ENCODE data around the gene ZFAND3. TPM values are rescaled to one million over a fixed set of nuclear protein-coding genes. Genes with fewer than 3 reads are reported as not detected.

Gene ZFAND3
- total and polyA plus RNA-seq, 10 of the 15 experiments (the other 5 are each of a cell fraction or from before 2014, with no cell fraction given): 0.90 to 34.4 (median 16.3) TPM

DNA sequence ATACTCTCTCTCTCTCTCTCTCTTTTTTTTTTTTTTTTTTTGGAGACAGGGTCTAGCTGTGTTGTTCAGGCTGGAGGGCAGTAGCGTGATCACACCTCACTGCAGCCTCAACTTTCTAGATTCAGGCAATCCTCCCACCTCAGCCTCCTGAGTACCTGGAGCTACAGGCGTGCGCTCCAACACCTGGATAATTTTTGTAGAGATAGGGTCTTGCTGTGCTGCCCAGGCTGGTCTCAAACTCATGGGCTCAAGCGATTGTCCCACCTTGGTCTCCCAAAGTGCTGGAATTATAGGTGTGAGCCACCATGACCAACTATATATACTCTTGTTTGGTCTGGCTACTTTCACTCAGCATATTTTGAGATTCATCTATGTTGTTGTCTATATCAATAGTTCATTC is 154.9 kb downstream of the ZFAND3 start (continued):
- TF ChIP-seq, protein P1, sequence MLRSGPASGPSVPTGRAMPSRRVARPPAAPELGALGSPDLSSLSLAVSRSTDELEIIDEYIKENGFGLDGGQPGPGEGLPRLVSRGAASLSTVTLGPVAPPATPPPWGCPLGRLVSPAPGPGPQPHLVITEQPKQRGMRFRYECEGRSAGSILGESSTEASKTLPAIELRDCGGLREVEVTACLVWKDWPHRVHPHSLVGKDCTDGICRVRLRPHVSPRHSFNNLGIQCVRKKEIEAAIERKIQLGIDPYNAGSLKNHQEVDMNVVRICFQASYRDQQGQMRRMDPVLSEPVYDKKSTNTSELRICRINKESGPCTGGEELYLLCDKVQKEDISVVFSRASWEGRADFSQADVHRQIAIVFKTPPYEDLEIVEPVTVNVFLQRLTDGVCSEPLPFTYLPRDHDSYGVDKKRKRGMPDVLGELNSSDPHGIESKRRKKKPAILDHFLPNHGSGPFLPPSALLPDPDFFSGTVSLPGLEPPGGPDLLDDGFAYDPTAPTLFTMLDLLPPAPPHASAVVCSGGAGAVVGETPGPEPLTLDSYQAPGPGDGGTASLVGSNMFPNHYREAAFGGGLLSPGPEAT (IDR thresholded peaks at IDR 0.05; ENCODE audit: low read depth): no peak
- no peak for TF ChIP-seq RBBP5 (conservative IDR thresholded peaks at IDR 0.05)
- no peak for TF ChIP-seq GATAD2B (conservative IDR thresholded peaks at IDR 0.05; ENCODE audit: low read depth)
- TF ChIP-seq RAD51 (IDR thresholded peaks at IDR 0.05): no peak
- TF ChIP-seq, protein P2, sequence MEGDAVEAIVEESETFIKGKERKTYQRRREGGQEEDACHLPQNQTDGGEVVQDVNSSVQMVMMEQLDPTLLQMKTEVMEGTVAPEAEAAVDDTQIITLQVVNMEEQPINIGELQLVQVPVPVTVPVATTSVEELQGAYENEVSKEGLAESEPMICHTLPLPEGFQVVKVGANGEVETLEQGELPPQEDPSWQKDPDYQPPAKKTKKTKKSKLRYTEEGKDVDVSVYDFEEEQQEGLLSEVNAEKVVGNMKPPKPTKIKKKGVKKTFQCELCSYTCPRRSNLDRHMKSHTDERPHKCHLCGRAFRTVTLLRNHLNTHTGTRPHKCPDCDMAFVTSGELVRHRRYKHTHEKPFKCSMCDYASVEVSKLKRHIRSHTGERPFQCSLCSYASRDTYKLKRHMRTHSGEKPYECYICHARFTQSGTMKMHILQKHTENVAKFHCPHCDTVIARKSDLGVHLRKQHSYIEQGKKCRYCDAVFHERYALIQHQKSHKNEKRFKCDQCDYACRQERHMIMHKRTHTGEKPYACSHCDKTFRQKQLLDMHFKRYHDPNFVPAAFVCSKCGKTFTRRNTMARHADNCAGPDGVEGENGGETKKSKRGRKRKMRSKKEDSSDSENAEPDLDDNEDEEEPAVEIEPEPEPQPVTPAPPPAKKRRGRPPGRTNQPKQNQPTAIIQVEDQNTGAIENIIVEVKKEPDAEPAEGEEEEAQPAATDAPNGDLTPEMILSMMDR (IDR thresholded peaks at IDR 0.05 in 2 of 3, conservative IDR thresholded peaks at IDR 0.05 in 1 of 3; ENCODE audit: control insufficient read depth in 2 of 3, extremely low read depth in 1 of 3, insufficient read depth in 1 of 3, low read depth in 3 of 3, low read length in 3 of 3): no peak
- TF ChIP-seq, protein P3, sequence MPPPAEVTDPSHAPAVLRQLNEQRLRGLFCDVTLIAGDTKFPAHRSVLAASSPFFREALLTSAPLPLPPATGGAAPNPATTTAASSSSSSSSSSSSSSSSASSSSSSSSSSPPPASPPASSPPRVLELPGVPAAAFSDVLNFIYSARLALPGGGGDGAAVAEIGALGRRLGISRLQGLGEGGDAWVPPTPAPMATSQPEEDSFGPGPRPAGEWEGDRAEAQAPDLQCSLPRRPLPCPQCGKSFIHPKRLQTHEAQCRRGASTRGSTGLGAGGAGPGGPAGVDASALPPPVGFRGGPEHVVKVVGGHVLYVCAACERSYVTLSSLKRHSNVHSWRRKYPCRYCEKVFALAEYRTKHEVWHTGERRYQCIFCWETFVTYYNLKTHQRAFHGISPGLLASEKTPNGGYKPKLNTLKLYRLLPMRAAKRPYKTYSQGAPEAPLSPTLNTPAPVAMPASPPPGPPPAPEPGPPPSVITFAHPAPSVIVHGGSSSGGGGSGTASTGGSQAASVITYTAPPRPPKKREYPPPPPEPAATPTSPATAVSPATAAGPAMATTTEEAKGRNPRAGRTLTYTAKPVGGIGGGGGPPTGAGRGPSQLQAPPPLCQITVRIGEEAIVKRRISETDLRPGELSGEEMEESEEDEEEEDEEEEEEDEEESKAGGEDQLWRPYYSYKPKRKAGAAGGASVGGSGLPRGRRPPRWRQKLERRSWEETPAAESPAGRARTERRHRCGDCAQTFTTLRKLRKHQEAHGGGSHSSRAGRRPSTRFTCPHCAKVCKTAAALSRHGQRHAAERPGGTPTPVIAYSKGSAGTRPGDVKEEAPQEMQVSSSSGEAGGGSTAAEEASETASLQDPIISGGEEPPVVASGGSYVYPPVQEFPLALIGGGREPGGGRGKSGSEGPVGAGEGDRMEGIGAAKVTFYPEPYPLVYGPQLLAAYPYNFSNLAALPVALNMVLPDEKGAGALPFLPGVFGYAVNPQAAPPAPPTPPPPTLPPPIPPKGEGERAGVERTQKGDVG (CRISPR knock-in tag; IDR thresholded peaks at IDR 0.05): no peak
- TF ChIP-seq, protein P4, sequence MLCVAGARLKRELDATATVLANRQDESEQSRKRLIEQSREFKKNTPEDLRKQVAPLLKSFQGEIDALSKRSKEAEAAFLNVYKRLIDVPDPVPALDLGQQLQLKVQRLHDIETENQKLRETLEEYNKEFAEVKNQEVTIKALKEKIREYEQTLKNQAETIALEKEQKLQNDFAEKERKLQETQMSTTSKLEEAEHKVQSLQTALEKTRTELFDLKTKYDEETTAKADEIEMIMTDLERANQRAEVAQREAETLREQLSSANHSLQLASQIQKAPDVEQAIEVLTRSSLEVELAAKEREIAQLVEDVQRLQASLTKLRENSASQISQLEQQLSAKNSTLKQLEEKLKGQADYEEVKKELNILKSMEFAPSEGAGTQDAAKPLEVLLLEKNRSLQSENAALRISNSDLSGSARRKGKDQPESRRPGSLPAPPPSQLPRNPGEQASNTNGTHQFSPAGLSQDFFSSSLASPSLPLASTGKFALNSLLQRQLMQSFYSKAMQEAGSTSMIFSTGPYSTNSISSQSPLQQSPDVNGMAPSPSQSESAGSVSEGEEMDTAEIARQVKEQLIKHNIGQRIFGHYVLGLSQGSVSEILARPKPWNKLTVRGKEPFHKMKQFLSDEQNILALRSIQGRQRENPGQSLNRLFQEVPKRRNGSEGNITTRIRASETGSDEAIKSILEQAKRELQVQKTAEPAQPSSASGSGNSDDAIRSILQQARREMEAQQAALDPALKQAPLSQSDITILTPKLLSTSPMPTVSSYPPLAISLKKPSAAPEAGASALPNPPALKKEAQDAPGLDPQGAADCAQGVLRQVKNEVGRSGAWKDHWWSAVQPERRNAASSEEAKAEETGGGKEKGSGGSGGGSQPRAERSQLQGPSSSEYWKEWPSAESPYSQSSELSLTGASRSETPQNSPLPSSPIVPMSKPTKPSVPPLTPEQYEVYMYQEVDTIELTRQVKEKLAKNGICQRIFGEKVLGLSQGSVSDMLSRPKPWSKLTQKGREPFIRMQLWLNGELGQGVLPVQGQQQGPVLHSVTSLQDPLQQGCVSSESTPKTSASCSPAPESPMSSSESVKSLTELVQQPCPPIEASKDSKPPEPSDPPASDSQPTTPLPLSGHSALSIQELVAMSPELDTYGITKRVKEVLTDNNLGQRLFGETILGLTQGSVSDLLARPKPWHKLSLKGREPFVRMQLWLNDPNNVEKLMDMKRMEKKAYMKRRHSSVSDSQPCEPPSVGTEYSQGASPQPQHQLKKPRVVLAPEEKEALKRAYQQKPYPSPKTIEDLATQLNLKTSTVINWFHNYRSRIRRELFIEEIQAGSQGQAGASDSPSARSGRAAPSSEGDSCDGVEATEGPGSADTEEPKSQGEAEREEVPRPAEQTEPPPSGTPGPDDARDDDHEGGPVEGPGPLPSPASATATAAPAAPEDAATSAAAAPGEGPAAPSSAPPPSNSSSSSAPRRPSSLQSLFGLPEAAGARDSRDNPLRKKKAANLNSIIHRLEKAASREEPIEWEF (IDR thresholded peaks at IDR 0.05; ENCODE audit: insufficient replicate concordance, low read depth, low read length): no peak
- TF ChIP-seq, protein P5, sequence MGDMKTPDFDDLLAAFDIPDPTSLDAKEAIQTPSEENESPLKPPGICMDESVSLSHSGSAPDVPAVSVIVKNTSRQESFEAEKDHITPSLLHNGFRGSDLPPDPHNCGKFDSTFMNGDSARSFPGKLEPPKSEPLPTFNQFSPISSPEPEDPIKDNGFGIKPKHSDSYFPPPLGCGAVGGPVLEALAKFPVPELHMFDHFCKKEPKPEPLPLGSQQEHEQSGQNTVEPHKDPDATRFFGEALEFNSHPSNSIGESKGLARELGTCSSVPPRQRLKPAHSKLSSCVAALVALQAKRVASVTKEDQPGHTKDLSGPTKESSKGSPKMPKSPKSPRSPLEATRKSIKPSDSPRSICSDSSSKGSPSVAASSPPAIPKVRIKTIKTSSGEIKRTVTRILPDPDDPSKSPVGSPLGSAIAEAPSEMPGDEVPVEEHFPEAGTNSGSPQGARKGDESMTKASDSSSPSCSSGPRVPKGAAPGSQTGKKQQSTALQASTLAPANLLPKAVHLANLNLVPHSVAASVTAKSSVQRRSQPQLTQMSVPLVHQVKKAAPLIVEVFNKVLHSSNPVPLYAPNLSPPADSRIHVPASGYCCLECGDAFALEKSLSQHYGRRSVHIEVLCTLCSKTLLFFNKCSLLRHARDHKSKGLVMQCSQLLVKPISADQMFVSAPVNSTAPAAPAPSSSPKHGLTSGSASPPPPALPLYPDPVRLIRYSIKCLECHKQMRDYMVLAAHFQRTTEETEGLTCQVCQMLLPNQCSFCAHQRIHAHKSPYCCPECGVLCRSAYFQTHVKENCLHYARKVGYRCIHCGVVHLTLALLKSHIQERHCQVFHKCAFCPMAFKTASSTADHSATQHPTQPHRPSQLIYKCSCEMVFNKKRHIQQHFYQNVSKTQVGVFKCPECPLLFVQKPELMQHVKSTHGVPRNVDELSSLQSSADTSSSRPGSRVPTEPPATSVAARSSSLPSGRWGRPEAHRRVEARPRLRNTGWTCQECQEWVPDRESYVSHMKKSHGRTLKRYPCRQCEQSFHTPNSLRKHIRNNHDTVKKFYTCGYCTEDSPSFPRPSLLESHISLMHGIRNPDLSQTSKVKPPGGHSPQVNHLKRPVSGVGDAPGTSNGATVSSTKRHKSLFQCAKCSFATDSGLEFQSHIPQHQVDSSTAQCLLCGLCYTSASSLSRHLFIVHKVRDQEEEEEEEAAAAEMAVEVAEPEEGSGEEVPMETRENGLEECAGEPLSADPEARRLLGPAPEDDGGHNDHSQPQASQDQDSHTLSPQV (IDR thresholded peaks at IDR 0.05): no peak
- no peak for TF ChIP-seq ZZZ3 (IDR thresholded peaks at IDR 0.05; ENCODE audit: control insufficient read depth, insufficient read length, low read depth)
- TF ChIP-seq POLR2A (IDR thresholded peaks at IDR 0.05; ENCODE audit: low read depth, low read length): no peak
- TF ChIP-seq, protein P6, sequence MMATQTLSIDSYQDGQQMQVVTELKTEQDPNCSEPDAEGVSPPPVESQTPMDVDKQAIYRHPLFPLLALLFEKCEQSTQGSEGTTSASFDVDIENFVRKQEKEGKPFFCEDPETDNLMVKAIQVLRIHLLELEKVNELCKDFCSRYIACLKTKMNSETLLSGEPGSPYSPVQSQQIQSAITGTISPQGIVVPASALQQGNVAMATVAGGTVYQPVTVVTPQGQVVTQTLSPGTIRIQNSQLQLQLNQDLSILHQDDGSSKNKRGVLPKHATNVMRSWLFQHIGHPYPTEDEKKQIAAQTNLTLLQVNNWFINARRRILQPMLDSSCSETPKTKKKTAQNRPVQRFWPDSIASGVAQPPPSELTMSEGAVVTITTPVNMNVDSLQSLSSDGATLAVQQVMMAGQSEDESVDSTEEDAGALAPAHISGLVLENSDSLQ (IDR thresholded peaks at IDR 0.05): no peak
- TF ChIP-seq MEF2B (IDR thresholded peaks at IDR 0.05; ENCODE audit: partially characterized antibody, poor library complexity, severe bottlenecking): no peak
